ENCODE results near the gene SGCE. TPM values are rescaled to one million over a fixed set of nuclear protein-coding genes. Genes with fewer than 3 reads are reported as not detected.

Gene SGCE
- total RNA-seq, 4 donors from 2014 or later, result 72.3 to 108 (median 85.8) TPM

GRCh38 chr7:94634502-94634901 is 21.4 kb downstream of the SGCE start:
- intact Hi-C loops (cut with DNase I), result no loop called here
- TF ChIP-seq POLR2A (IDR thresholded peaks at IDR 0.05), result no peak
- no peak for TF ChIP-seq CTCF (IDR thresholded peaks at IDR 0.05)
- H3K27ac ChIP-seq, result no peak overlapping the region
- H3K9me3 ChIP-seq, result no peaks in the 10 kb centered on the region
- no peaks in the 10 kb centered on the region for H3K36me3 ChIP-seq
- no peaks in the 10 kb centered on the region for H3K4me1 ChIP-seq
- 95% methylated on average over 6 of the region's 6 CpGs for WGBS, 2 donors
- no peak for DNase-seq
- no peaks in the 10 kb centered on the region for H3K27me3 ChIP-seq
- no peak overlapping the region for H3K4me3 ChIP-seq (replicated peaks in 1 of 3)

DNA sequence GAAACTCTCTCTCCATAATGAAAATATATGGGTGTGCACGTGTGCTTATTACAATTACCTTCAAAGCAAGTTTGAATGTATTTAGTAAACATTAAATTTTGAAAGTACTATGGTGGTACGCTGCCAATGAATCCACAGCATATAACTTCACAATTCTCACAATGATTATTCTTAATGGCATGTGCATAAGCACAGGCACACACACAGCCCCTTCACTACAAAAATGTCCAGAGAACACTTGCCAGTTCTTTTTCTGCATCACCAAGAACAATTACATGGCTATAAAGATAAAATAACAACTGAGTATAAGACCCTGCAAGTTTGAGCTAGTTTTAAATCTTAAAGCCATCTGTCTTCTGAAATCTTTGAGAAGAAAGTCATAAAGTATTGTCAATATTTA is 22.2 kb downstream of the SGCE start:
- intact Hi-C loops (cut with DNase I), result no loop called here

DNA sequence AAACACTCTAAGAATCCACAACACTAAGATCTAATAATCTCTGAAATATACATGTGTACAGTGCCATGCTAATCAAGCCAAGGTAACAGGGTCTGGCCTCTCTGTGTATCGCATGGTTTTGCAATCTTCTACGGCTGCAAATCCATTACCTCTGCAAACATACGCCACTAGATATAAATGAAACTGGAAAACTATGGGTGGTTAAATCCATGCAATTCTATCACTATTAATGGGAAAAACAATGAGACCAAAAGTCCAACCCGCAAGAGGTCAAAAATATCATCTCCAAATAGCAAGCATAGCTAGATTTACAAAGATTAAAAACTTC is 23.0 kb downstream of the SGCE start:
- no peaks in the 10 kb centered on the region for H3K27me3 ChIP-seq
- DNase-seq, result no peak
- H3K36me3 ChIP-seq, result no peaks in the 10 kb centered on the region
- TF ChIP-seq POLR2A (IDR thresholded peaks at IDR 0.05), result no peak
- no peak for TF ChIP-seq CTCF (IDR thresholded peaks at IDR 0.05)
- H3K4me1 ChIP-seq, result no peaks in the 10 kb centered on the region
- H3K9me3 ChIP-seq, result no peaks in the 10 kb centered on the region
- no peak overlapping the region for H3K27ac ChIP-seq
- 96 to 97% methylated on average over 4 of the region's 4 CpGs for WGBS, 2 donors
- H3K4me3 ChIP-seq (replicated peaks in 1 of 3), result no peak overlapping the region
- intact Hi-C loops (cut with DNase I), result no loop called here

More for the DNA sequence above, 22.2 kb downstream of the SGCE start:
- Histone ChIP-seq H3K27ac (no peak overlapping the region), H3K27me3 (no peaks in the 10 kb centered on the region), H3K4me3 (replicated peaks in 1 of 3) (no peak overlapping the region), H3K4me1 (no peaks in the 10 kb centered on the region), H3K36me3 (no peaks in the 10 kb centered on the region), H3K9me3 (no peaks in the 10 kb centered on the region)
- no peak for DNase-seq
- no peak for TF ChIP-seq CTCF (IDR thresholded peaks at IDR 0.05)
- no peak for TF ChIP-seq POLR2A (IDR thresholded peaks at IDR 0.05)
- 85 to 93% methylated on average over 2 of the region's 2 CpGs for WGBS, 2 donors

DNA sequence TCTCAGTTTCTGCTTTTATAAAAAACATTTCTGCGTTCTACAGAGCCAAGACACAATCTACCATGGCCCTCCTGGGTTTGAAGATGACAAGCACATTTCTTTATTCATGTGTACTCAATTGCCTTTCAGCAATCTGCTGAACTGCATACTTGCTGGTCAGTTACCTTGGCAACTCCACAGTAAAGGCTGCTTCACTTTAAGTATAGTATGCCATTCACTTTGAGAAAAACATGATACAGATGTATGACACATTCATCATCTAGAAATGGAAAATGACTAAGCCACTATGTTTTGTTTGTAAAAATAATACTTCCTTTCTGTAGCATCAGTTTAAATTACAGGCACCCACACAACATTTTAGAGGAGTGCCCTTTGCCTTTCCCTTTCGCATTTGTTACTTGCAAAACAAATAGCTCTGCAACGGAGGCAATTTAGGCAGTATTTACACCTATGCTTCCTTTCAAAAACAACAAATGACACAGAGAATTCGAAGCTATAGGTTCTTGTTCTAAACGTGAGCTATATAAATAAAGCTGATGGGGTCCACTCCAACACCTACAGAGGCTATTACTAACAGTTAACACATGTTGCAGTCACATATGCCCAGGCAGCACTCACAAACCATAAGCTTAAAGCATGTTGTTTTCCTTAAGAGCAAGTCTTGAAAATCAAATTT is 23.5 kb downstream of the SGCE start:
- DNase-seq, result no peak
- 50 to 54% methylated on average over 5 of the region's 5 CpGs for WGBS, 2 donors
- H3K36me3 ChIP-seq, result no peaks in the 10 kb centered on the region
- H3K9me3 ChIP-seq, result no peaks in the 10 kb centered on the region
- H3K4me1 ChIP-seq, result no peaks in the 10 kb centered on the region
- intact Hi-C loops (cut with DNase I), result no loop called here
- no peak overlapping the region for H3K4me3 ChIP-seq (replicated peaks in 1 of 3)
- TF ChIP-seq POLR2A (IDR thresholded peaks at IDR 0.05) (no peak), CTCF (IDR thresholded peaks at IDR 0.05) (no peak)
- no peak overlapping the region for H3K27ac ChIP-seq
- no peaks in the 10 kb centered on the region for H3K27me3 ChIP-seq

DNA sequence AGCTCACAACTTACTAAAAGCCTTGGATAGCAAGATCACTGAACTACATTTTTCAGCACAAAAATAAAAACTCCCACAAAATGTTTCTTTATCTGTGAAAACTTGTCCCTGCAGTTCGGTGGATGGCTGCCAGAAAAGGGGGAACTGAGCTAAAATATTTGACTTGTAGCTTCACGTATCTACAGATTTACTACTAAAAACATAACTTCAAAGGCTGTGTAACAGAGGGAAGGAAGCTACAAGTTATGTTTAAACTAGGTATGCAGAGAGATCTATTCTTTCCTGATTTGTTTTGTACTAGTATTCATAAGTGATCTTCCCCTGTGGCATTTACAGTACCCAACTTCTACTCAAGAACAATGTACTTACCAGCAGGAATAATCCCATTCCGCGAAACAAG is 25.1 kb downstream of the SGCE start:
- no peaks in the 10 kb centered on the region for H3K27me3 ChIP-seq
- TF ChIP-seq POLR2A (IDR thresholded peaks at IDR 0.05), result no peak
- no peak for TF ChIP-seq CTCF (IDR thresholded peaks at IDR 0.05)
- no peak for DNase-seq
- no peak overlapping the region for H3K27ac ChIP-seq
- no peak overlapping the region for H3K4me3 ChIP-seq (replicated peaks in 1 of 3)
- H3K9me3 ChIP-seq, result no peaks in the 10 kb centered on the region
- intact Hi-C loops (cut with DNase I), result no loop called here
- H3K4me1 ChIP-seq, result no peaks in the 10 kb centered on the region
- WGBS, 2 donors, result 80 to 81% methylated on average over 4 of the region's 4 CpGs
- H3K36me3 ChIP-seq, result no peaks in the 10 kb centered on the region
